Esophagus squamous epithelium (tissue), 4 donors: ENCODE data around the gene CADM1.

ENCODE experiments used
- CTCF ChIP-seq, 6 experiments: fragments of 450-650 bp in 4 of 6; fragments of 200-600 bp in 2 of 6; sonication (generic) in 2 of 6; IDR thresholded peaks; one replicate each; pipeline ENCODE4 v1.5.1; 2016 to 2019; ENCODE audit warnings: antibody characterized with exemption in 6 of 6, mild to moderate bottlenecking in 4 of 6, moderate library complexity in 4 of 6
- POLR2A ChIP-seq, 4 donors: fragments of 450-650 bp; IDR thresholded peaks; one replicate each; pipeline ENCODE4 v1.6.1; 2017; ENCODE audit warnings: antibody characterized with exemption in 4 of 4, mild to moderate bottlenecking in 4 of 4, moderate library complexity in 3 of 4

GRCh38 chr11:115345361-115345760 is 158.9 kb downstream of the CADM1 start:
- no peak for TF ChIP-seq POLR2A (IDR thresholded peaks at IDR 0.05)
- no peak for TF ChIP-seq CTCF (IDR thresholded peaks at IDR 0.05)
